Stimulated activated CD4-positive, alpha-beta T cell treated with anti-CD3 and anti-CD28 coated beads, Interleukin-2, amount 100 ng/mL, for 48 hours (primary cell): ENCODE results near the gene SLC7A5.
A peak's percentile ranks its signal among the peaks of the same experiment; 100 is the strongest.
"Not testable (repeated sequence)": the region's sequence is repeated elsewhere in the genome, so short reads cannot be mapped to it uniquely, and the experiment has no call there.

Experiments
- DNase-seq, 2 donors: peaks; one replicate each; pipeline ENCODE4 v3.0.0-alpha.2; 2020

Gene SLC7A5

DNA sequence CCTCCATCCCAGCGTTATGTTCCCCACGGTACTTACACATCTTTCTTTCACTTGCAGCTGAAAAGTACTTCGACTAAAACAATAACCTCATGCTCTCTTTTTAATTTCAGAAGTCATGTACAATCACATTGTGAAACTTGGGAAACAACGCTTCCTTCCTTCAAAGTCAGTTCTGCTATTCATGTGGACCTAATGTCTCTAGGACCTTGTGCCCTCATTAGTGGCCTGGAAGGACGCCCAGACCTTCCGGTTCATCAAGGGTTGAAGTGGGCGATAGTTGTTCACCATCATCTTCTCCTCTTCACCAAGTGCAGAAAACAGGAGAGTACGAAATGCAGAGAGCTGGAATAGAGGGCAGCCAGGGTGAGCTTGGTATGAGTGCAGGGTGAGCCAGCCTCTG, 18.6 kb upstream of the SLC7A5 start:
- not testable (repeated sequence) for DNase-seq

DNA sequence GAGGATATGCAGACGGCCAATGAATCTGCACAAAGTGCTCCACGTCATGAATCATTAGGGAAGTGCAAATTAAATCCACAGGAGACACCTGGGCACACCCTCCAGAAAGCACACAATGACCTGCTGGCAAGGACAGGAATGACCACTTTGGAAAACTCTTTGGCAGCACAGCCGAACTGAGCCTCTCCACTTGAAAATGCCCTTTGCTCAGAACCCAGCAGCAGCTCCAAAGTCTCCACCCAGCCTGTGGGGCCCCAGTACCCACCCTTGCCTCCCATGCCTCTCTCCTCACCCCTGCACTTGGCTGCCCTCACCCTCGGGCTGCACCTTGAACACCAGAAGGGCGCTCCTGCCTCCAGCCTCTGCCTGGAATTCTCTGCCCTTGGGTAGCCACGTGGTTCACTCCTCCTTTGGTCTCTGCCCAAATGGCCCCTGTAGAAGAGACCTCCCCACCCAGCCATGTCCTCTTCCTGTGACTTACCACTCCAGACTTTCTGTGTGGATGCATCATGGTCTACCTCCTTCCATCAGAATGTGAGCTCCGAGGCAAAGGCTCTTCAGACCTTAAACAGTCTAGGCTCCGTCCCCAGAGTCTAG, 16.2 kb upstream of the SLC7A5 start:
- DNase-seq, result not testable (repeated sequence)

DNA sequence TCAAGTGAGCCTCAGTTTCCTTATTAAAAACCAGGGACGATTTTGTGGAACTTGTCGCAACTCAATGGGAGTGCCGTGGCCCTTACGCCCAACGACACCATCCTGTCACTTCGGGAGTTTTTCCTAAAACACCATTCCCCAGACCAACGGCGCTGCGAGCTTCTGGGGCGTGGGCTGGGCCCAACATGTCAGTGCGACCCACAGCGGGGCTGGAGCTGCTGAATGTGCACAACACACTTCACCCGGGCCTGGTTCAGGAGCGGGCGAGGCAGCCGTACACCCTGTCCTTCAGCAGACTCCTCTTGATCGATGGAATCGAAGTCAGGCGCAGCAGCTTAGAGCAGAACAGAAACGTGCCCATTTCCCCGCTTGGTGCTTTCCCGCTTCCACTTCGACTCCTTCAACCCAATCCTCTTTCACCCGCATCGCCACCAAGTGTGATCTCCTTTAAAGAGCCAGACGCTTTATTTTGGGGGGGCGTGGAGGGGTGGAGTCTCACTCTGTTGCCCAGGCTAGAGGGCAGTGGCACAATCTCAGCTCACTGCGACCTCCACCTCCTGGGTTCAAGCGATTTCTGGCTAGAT, 13.2 kb upstream of the SLC7A5 start:
- no peak for DNase-seq

DNA sequence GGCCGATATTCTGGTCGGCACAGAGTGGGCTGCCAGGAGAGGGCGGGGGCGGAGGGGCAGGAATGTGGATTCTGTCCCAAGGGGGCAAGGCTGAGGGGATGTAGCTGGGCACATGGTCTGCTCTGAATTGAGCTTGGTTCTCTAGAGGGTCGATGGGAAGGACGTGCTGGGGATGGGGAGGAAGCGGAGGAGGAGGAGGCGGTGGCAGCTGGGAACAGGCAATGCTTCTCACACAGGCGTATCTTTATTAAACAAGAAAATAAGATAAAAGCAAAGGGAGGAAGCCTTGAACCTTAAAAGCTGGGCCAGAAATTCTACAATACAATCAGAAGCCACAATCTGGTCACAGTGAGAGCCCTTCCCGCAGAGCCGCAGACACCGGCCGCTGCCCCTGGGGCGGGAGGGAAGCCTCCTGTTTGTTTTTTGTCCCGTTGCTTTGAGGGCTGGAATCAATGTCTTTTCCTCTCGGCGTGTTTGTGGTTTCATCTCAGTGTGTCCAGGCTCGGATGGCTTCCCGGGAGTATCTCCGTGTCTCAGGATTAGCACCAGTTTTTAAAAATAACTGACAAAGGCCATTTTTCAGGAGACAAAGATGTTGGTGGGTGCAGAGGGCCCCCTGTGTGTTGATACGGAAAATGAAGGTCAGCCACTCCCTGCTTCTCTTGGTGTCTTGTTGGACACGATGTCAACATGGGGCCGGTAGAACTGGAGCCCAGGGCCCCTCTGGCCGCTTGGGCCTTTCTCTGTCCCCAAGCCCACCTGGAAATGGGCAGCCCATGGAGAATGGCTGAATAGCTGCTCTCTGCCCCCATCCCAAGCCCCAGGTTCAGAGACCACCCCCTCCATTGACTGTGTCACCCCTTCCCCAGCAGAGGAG, 12.3 kb upstream of the SLC7A5 start:
- no peak for DNase-seq

DNA sequence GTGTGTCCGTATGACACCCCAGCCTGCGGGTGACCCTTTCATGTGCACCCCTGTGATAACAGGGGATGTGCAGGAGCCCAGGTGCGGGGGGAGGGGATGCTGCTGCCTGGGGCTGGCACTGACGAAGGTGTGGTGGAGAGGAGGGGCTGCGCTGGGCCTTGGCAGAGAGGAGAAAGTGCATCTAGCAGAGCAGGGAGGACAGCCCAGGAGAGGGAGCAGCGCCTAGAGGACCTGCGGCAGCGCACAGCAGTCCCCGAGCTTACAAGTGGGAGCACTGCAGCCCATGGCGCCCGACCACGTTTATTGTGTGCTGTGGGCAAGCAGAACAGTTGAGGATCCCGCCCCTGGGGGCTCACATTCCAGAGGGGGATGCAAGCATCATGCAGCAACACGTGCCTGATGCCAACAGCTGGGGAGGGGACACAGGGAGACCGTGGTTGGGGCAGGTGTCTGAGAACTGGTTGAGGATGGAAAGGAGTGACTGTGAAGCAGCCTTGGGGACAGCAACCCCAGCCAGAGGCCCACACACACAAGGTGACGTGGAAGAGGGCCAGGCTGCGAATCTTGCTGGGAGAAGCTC, 10.9 kb upstream of the SLC7A5 start:
- no peak for DNase-seq

DNA sequence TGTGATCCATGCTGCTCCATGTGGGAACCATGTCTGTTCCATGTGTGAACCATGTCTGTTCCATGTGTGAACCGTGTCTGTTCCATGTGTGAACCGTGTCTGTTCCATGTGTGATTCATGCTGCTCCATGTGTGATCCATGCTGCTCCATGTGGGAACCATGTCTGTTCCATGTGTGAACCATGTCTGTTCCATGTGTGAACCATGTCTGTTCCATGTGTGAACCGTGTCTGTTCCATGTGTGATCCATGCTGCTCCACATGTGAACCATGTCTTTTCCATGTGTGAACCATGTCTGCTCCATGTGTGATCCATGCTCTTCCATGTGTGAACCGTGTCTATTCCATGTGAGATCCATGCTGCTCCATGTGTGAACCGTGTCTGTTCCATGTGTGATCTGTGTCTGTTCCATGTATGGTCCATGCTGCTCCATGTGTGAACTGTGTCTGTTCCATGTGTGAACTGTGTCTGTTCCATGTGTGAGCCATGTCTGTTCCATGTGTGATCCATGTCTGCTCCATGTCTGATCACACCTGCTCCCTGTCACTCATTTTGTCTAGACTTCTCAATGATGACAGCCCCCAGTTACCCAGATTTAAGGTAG, 10.2 kb upstream of the SLC7A5 start:
- not testable (repeated sequence) for DNase-seq

DNA sequence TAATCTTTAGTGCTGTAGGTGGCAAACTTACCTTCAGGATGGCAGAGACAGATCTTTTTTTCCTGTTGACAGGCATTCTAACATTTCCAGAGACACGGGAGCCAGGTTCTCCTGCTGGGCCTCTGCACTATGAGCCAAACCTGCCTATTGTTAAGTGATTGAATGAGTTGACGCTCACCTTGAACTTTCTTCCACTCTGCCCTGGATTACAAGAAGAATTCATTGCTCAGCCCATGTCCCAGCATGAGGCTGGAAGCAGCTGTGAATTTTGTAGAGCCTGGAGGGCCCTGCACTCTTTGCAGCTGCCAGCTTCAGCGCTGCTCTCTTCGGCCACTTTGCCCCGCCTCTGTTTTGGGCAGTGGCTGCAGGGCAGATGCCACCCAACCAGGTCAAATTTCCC, 9.4 kb upstream of the SLC7A5 start:
- no peak for DNase-seq

DNA sequence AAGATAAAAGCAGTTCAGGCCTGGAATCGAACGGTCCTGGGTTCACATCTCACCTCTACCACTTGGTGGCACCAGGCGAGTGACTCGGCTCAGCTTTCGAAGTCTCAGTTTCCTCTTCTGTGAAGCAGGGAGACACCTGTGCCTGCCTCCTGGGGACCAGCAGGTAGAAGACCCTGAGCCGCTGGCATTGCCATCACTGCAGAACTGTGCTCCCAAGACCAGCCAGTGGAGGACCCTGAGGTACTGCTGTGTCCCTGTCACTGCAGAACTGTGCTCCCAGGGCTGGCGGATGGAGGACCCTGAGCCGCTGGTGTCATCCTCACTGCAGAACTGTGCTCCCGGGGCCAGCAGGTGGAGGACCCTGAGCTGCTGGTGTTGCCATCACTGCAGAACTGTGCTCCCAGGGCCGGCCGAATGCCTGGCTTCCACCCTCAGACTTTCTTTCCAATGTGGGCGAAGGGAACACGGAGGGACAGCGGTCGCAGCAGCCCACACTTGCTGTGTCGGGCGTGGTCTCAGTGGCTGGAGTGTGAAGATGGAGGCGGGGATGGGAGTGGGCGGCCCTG, 8.7 kb upstream of the SLC7A5 start:
- DNase-seq, result peak in 1 of 2 donors; percentile 48

DNA sequence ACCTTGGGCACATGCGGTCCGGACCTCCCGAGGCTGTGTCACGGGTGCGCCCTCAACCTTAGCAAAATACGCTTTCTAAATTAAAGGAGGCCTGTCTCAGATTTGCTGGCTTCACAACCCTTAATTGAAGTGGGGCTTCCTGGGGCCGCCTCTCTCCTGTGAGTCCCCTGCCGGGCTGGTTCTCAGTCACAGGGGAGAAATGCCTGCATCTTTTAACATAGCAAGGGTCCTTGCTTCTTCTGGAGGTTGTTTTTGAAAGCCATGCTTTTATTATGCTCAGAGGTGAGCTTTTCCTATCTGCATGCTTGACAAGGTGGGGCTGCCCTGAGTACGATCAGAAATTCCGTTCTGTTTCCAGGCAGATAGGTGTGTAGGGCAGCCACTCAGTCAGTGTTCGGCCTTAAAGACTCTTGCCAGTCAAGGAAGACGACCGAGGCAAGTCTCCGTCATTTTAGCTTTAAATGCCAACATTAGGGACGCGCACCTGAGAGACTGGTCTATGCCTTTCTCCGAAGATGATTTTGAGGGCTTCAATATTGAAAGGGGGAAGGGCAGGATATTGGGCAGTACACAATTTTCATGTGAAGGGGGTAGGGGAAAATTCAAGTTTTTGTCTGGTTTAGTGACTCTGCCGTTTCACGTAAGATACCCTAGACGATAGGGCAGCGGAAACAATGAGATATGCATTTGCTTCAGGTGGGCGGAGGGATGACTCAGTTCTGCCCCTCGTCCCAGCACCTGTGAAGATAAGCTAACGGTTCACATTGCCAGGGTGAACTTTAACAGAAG, 5.5 kb upstream of the SLC7A5 start:
- DNase-seq, result peak; percentile 69 to 71

DNA sequence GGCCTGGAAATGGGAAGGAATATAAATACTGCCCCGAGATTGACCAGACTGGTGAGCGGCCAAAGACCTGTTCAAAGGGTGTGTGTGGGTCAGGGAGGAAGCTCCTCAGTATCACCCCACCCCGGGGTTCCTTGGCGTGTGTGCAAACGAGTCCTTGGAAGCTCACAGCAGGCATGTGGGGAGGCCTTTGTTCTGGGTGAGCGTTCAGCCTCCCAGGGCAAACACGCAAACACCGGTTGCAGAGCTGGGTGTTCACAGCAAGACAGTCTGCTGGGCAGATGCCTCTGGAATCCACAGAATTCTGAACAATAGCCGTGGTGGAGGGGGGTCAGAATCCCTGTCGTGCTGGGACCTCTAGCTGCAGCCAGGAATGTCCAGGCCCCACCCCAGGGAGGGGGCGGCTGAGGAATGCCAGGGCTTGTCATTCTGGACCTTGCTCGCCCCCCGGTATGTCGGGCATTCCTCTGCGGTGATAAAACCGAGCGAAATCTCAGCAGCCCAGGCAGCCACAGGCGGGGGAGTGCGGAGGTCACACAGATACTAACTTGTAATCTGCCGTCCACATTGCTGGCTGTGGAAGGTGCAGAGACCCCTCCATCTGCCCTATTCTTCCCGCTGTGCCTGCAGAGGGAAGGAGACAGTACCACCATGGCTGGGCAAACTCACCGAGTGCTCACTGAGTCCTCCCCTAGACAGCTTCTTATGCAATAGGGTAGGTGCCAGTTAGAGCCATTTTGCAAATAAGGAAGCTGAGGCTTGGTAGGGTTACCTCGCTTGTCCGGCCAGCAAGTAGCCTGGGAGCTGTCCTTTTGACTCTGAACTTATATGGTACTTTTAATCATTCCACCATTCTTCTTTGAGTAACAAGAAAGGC, 1.3 kb upstream of the SLC7A5 start:
- not testable (repeated sequence) for DNase-seq

DNA sequence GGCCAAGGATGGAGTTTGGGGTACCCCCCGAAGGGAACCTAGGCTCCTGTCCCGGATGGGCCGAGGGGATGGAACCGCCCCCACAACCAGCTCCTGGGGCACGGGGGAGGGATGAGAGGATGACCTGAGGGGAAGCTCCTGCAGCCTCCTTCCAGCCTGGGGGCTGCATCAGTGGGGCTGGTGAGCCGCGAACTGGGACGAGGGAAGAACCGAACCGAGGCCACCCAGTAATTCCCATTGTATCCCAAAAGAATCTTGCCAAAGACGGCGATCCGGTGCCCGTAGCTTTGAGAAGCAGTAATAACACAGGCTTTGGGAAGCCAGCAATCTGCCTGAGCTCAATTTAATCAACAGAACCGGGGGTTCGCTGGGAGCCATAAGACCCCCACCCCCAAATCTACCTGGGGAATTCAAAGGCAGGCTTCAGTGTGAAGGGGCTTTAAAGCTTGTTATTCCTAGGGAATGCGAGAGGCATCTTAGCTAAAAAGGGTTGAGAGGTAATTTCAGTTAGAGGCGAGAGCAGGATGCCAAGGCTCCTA, 641 bp upstream of the SLC7A5 start:
- not testable (repeated sequence) for DNase-seq

DNA sequence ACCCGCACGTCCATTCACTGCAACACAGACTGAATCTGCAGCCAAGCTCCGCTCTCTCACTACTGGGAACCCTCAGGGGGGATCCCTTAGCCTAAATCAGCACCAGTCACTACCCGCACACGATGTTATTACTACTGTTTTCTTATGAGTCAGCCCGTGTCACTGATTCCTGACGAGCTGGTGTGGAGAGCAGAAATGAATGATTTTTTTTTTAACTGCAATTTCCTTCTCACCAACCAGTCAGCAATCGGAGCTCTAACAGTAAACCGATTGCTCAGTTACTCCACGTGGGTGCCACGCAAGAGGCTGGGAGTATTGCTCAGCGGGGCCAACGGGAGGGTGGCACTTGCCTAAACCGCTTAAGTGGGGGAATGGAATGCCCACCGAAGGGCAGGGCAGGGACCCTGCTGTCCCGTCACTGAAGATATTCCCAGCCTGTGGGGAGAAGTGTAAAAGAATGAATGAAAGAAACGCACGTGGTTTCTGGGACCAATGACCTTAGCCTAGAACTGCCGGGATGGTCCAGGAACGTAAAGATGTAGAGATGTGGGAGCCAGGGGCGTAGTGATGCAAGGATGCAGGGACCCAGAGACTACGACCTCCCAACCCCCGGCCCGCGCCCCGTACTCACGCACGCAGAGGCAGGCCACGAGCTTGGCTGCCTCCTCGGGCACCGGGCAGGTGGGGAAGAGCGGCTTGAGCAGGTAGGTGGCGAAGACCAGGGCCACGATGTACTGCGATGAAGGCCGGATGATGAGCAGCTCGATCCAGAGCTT, 865 bp downstream of the SLC7A5 start:
- peak; percentile 57 to 63 for DNase-seq

DNA sequence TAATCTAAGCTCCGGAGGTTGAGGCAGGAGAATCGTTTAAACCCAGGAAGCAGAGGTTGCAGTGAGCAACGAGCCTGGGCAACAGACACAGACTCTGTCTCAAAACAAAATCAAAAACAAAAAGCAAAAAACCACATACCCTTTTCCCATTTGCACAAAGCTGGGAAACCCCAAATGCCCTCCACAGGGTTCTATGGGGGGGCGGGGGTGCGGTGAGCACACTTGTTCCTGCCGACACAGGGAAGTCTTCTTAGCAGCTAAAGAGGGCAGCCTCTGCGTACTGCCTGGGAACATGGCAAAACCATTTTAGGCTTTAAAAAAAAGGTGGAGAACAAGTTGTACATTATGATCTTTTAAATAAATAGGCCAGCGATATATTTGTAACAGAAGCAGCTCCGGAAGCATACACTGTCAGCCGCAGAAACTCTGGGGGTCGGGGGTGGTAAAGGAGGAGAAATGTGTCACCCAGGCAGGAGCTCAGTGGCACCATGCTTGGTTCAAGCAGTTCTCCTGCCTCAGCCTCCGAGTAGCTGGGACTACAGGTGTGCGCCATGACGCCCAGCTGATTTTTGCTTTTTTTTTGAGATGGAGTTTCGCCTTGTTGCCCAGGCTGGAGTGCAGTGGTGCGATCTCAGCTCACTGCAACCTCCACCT, 3.3 kb downstream of the SLC7A5 start:
- DNase-seq, result peak in 1 of 2 donors; percentile 38

DNA sequence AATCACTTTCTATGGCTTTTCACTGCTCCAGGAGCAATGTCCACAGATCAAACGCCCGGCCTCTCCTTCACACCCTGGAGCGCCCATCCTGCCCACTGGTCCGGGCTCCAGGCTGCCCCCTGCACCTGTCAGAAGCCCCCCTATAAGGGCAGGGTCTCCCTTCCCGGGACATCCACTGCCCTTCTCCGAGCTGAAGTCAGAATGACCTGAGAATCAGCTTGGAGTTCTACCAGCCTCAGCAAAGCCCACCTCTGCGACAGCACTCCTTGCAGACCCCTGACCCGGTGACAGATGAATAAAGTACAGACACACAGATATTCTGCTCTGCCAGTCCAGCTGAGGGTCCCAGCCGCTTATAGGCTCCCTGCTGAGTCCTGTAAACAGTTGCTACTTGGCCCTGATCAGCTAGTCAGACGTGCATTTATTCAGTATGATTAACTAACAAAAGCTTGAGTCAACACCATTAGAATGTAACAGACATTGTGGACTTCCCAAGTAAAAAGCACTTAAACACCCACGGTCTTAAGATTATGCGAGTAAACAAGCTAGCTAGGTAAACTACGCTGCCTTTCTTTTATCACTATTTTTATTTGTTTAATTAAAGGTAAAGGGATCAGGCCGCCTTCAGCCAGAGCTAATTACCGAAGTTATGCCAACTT, 4.8 kb downstream of the SLC7A5 start:
- DNase-seq, result no peak

DNA sequence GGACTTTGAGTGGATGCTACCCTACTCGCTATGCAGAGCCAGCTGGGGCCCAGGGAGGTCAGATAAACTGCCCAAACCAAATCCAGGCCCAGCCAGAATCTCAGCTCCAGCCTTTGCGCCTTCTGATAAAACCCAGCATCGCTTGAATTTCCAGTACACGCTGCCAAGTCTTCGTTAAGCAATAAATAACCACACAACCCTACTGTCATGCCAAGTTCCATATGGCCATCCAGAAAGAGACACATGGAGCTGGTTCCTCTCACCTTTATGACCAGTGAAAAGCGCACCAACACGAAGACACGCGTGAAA, 6.0 kb downstream of the SLC7A5 start:
- DNase-seq, result not testable (repeated sequence)

DNA sequence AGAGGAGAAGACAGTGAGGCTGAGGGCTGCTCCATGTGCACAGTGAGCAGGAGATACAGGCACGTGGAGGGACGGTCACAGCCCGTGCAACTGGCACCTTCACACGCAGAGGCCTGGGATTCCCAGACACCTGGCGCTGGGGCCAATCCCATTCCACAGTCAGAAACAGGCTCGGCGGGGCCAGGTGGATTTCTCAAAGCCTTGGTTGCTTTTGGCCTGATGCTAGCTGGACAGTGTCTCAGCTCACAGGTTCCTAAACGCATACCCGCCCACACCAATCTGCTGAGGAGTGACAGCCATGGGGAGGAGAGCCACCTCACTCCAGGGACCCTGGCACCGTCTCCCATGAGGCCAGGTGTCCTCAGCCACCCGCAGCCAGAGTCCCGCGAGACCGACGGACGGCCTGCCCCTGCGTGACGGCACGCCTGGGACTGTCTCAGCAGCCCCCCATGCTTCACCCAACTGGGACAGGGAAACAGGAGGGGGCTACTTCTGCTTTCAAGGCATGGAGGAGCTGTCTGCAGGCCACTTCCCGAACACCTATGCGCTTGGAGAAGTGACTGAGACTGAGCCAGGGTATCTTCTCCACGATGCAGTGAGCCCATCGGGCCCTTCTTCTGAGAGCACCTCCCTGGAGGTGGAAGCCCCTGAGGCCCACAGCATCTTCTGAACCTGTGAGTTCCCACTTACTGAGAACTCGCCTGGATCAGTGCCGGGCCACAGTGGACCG, 6.5 kb downstream of the SLC7A5 start:
- DNase-seq, result not testable (repeated sequence)

DNA sequence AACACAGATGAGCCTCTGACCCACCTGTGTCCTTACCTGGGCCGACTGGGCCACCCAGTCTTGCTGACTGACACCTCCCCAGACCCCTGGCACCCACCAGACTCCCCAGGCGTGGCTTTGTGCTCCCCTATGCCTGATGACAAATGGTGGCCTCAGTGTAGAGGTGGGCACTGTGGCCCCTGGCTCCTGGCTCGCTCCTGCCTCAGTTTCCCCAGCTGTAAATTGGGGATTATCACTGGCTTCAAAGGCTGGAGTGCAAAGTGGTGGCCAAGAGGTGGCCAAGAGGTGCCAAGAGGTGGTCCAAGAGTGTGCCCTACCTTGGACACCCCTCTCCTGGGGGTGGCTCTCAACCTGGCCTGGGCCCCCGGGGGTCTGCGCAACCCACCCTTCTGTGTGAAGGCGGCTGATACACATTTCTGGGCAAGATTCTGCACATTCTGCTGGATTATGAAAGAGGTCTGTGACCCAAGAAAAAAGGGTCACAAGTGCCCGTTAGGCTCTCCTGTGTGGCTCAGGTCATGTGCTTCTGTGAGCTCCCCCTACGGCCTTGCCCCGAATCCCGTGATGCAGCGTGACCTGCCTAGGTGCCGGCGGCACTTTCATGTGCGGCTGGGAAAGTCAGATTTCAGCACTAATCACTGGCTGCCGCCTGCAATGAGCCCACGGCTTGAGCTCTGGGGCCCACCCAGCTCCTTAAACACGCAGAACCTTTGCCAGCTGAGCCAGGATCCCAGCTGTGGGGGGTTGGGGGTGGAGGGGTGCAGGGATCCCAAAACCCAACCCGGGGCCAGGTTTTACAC, 7.8 kb downstream of the SLC7A5 start:
- DNase-seq, result not testable (repeated sequence)
